H9 (cell line): Measurements from ENCODE around the gene GRHPR. TPM values are rescaled to one million over a fixed set of nuclear protein-coding genes. Genes with fewer than 3 reads are reported as not detected.

Experiments
- DNase-seq: peaks from one replicate; pipeline ENCODE4 v3.0.0-alpha.2; 2017
- H2AFZ ChIP-seq: one replicate; pipeline ENCODE4 v1.6.1; 2013; ENCODE audit warnings: mild to moderate bottlenecking, low read length, control low read depth, moderate library complexity
- H2AK5ac ChIP-seq: 2 replicates; pipeline ENCODE4 v1.6.1; 2013; ENCODE audit warnings: low read length, control low read depth, mixed read lengths; ENCODE audit not compliant: insufficient read length
- H2BK120ac ChIP-seq: one replicate; pipeline ENCODE4 v1.6.1; 2013; ENCODE audit warnings: low read depth, mild to moderate bottlenecking, low read length, control low read depth, inconsistent platforms; ENCODE audit not compliant: poor library complexity, severe bottlenecking
- H2BK12ac ChIP-seq: 2 replicates; pipeline ENCODE4 v1.6.1; 2013; ENCODE audit warnings: low read length, control low read depth, mixed read lengths, low read depth; ENCODE audit not compliant: insufficient read length
- H2BK15ac ChIP-seq: 2 replicates; pipeline ENCODE4 v1.6.1; 2013; ENCODE audit warnings: low read depth, low read length, control low read depth
- H2BK20ac ChIP-seq: one replicate; pipeline ENCODE4 v1.6.1; 2013; ENCODE audit warnings: low read depth, mild to moderate bottlenecking, low read length, control low read depth, inconsistent platforms; ENCODE audit not compliant: poor library complexity, severe bottlenecking
- H2BK5ac ChIP-seq: 2 replicates; pipeline ENCODE4 v1.6.1; 2013; ENCODE audit warnings: low read length, control low read depth, mixed read lengths; ENCODE audit not compliant: insufficient read length
- H3K14ac ChIP-seq: 2 replicates; pipeline ENCODE4 v1.6.1; 2013; ENCODE audit warnings: low read length, control low read depth; ENCODE audit not compliant: insufficient read depth
- H3K18ac ChIP-seq: 2 replicates; pipeline ENCODE4 v1.6.1; 2013; ENCODE audit warnings: low read depth, mild to moderate bottlenecking, mixed read lengths, low read length, control low read depth; ENCODE audit not compliant: insufficient read length
- H3K23ac ChIP-seq: 2 replicates; pipeline ENCODE4 v1.6.1; 2013; ENCODE audit warnings: low read length, control low read depth, mixed read lengths, low read depth; ENCODE audit not compliant: insufficient read length
- H3K23me2 ChIP-seq: 2 replicates; pipeline ENCODE4 v1.6.1; 2013; ENCODE audit warnings: low read depth, mild to moderate bottlenecking, mixed read lengths, low read length, control low read depth; ENCODE audit not compliant: insufficient read length, poor library complexity, severe bottlenecking
- H3K27ac ChIP-seq: 2 replicates; pipeline ENCODE4 v1.5.1; 2013; ENCODE audit warnings: low read length, control low read depth, mixed read lengths, low read depth; ENCODE audit not compliant: insufficient read length
- H3K27me3 ChIP-seq: 2 replicates; pipeline ENCODE4 v1.6.1; 2013; ENCODE audit warnings: low read length, control low read depth, inconsistent platforms; ENCODE audit not compliant: insufficient read depth
- H3K4ac ChIP-seq: 2 replicates; pipeline ENCODE4 v1.6.1; 2013; ENCODE audit warnings: low read depth, mild to moderate bottlenecking, control low read depth, inconsistent platforms, low read length, moderate library complexity
- H3K4me1 ChIP-seq: 2 replicates; pipeline ENCODE4 v1.6.1; 2013; ENCODE audit warnings: low read length, control low read depth, inconsistent platforms; ENCODE audit not compliant: insufficient read depth
- H3K4me2 ChIP-seq: 2 replicates; pipeline ENCODE4 v1.6.1; 2013; ENCODE audit warnings: low read length, control low read depth, mixed read lengths; ENCODE audit not compliant: insufficient read length, insufficient read depth
- H3K56ac ChIP-seq: 2 replicates; pipeline ENCODE4 v1.6.1; 2013; ENCODE audit warnings: low read depth, mild to moderate bottlenecking, mixed read lengths, low read length, control low read depth; ENCODE audit not compliant: insufficient read length
- H3K79me1 ChIP-seq: 2 replicates; pipeline ENCODE4 v1.6.1; 2013; ENCODE audit warnings: low read depth, mild to moderate bottlenecking, moderate library complexity, low read length, control low read depth, inconsistent platforms; ENCODE audit not compliant: insufficient read depth, poor library complexity, severe bottlenecking
- H3K79me2 ChIP-seq: 2 replicates; pipeline ENCODE4 v1.6.1; 2013; ENCODE audit warnings: low read length, control low read depth, inconsistent platforms; ENCODE audit not compliant: insufficient read depth
- H3K9ac ChIP-seq: 2 replicates; pipeline ENCODE4 v1.6.1; 2013; ENCODE audit warnings: low read length, control low read depth, mixed read lengths; ENCODE audit not compliant: insufficient read length; ENCODE audit errors: extremely low read depth
- H3K9me3 ChIP-seq: one replicate; pipeline ENCODE4 v1.6.1; 2013; ENCODE audit warnings: low read depth, low read length, inconsistent platforms; ENCODE audit not compliant: control insufficient read depth
- H3T11ph ChIP-seq: one replicate; pipeline ENCODE4 v1.6.1; 2013; ENCODE audit warnings: mild to moderate bottlenecking, low read length, control low read depth, inconsistent platforms
- H4K20me1 ChIP-seq: one replicate; pipeline ENCODE4 v1.6.1; 2013; ENCODE audit not compliant: control insufficient read depth, insufficient read length, insufficient read depth
- H4K5ac ChIP-seq: 2 replicates; pipeline ENCODE4 v1.6.1; 2013; ENCODE audit warnings: low read depth, mild to moderate bottlenecking, mixed read lengths, low read length, control low read depth; ENCODE audit not compliant: insufficient read length
- H4K8ac ChIP-seq: replicated peaks from 2 replicates; pipeline ENCODE4 v1.6.1; 2013; ENCODE audit warnings: low read length, control low read depth, mixed read lengths, low read depth; ENCODE audit not compliant: insufficient read length
- H4K91ac ChIP-seq: 2 replicates; pipeline ENCODE4 v1.6.1; 2013; ENCODE audit warnings: low read depth, mild to moderate bottlenecking, moderate library complexity, mixed read lengths, low read length, control low read depth; ENCODE audit not compliant: insufficient read length
- H3K27ac Mint-ChIP-seq, 3 experiments: 2 replicates in 2 of 3; 3 replicates in 1 of 3; pipeline ENCODE4 v1.8.0; 2020 to 2021; ENCODE audit warnings: mixed read lengths in 3 of 3, mild to moderate bottlenecking in 1 of 3, moderate library complexity in 1 of 3
- H3K27me3 Mint-ChIP-seq: 2 replicates; pipeline ENCODE4 v1.8.0; 2021; ENCODE audit warnings: low read depth, mild to moderate bottlenecking, moderate library complexity, mixed read lengths
- H3K36me3 Mint-ChIP-seq, 3 experiments: 2 replicates in 2 of 3; 3 replicates in 1 of 3; pipeline ENCODE4 v1.8.0; 2020 to 2021; ENCODE audit warnings: low read depth in 3 of 3, mixed read lengths in 3 of 3; ENCODE audit not compliant: insufficient read depth in 1 of 3
- H3K4me1 Mint-ChIP-seq, 2 experiments: 2 replicates each; pipeline ENCODE4 v1.8.0; 2020; ENCODE audit warnings: mixed read lengths in 2 of 2
- H3K4me3 Mint-ChIP-seq, 2 experiments: 2 replicates in 1 of 2; 3 replicates in 1 of 2; pipeline ENCODE4 v1.8.0; 2020 to 2021; ENCODE audit warnings: mild to moderate bottlenecking in 2 of 2, mixed read lengths in 2 of 2, moderate library complexity in 1 of 2
- H3K9me3 Mint-ChIP-seq, 2 experiments: 2 replicates in 1 of 2; 3 replicates in 1 of 2; pipeline ENCODE4 v1.8.0; 2020; ENCODE audit warnings: mild to moderate bottlenecking in 2 of 2, mixed read lengths in 2 of 2, moderate library complexity in 1 of 2
- CTCF ChIP-seq: fragments of 200-600 bp; sonication (generic); conservative IDR thresholded peaks from 3 replicates; pipeline ENCODE4 v1.8.0; 2021; ENCODE audit warnings: antibody characterized with exemption, mild to moderate bottlenecking
- WGBS: extraction: QIAGEN DNeasy Blood & Tissue Kit; methylation state at CpG from one replicate; pipeline ENCODE4 v1.1.7; 2013; ENCODE audit warnings: missing lambda C conversion rate, low lambda C conversion rate, mixed read lengths; ENCODE audit not compliant: insufficient read length; ENCODE audit errors: extremely low coverage; 5-methylcytosine and 5-hydroxymethylcytosine counted together
- total RNA-seq: library from RNA; stranded (reverse); gene quantifications from 2 replicates; pipeline ENCODE4 v1.2.1, GENCODE V29; 2021

GRHPR gene
- total RNA-seq, 1 experiment from 2014 or later, result 97.9 TPM

DNA sequence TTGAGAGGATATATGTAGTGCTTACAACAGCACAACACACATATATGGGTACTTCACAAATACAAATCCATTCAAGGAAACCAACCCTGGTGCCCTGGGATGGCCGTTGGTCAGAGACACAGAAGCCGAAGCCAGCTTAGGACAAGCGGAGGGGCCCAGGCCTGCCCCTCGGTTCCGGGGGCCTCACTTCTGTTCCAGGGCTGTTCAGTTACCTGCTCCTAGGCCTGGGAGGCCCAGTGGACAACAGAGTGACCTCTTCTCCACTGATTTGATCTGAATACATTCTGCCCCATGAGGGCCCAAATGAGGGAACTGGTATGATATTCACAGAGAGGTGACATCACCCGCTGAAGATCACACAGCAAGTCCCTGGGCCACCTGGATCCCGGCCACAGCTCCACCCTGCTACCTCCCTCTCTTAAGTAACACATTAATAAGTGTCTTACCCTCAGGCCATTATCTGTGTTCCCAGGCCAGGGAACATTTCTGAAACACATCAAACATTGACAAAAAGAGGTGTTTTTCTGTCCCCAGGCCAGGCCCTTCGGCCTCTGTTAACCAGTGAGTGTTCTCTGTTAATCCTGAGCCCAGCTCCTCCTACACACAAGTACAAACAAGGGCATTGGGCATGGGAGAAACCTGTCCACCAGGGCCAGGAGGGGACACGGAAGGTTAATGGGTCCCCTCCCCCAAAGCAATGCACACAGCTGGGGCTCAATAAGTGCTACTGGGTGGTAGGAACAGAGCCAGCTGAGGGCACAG lies 4.5 kb upstream of the GRHPR start:
- Histone ChIP-seq H3K9ac (no peak overlapping the region), H2BK120ac (no peak overlapping the region), H2AK5ac (no peak overlapping the region), H2BK5ac (no peak overlapping the region), H3K23ac (no peak overlapping the region), H3K27me3 (no peaks in the 10 kb centered on the region), H3K79me1 (no peaks in the 10 kb centered on the region), H2AFZ (no peak overlapping the region), H3K27ac (no peak overlapping the region), H3K23me2 (peaks cover 10% of the 10 kb centered on the region), H2BK12ac (no peak overlapping the region), H3K18ac (no peak overlapping the region), H3T11ph (no peak overlapping the region), H4K5ac (no peak overlapping the region), H3K4ac (no peak overlapping the region), H2BK20ac (no peak overlapping the region), H3K79me2 (no peaks in the 10 kb centered on the region), H3K4me1 (peaks cover 2% of the 10 kb centered on the region; the same call in 1 of the 2 replicates), H4K8ac (no peak overlapping the region), H2BK15ac (no peak overlapping the region), H4K91ac (no peak overlapping the region), H3K14ac (no peak overlapping the region), H3K9me3 (no peaks in the 10 kb centered on the region), H3K4me2 (no peak overlapping the region), H4K20me1 (no peaks in the 10 kb centered on the region), H3K56ac (no peak overlapping the region)
- Mint-ChIP-seq H3K27ac (no peak overlapping the region; a peak in 1 of 7 replicates), H3K4me3 (no peak overlapping the region), H3K36me3 (no peaks in the 10 kb centered on the region), H3K4me1 (peaks cover 28 to 36% of the 10 kb centered on the region in 2 experiments), H3K27me3 (no peaks in the 10 kb centered on the region; the same call in 1 of the 2 replicates), H3K9me3 (no peaks in the 10 kb centered on the region; a peak in 1 of 5 replicates)
- DNase-seq, result no peak
- WGBS, result no CpG with 5 or more reads among the region's 9 CpGs
- TF ChIP-seq CTCF, result no peak
